ENCODE data around the gene FLACC1. TPM values are rescaled to one million over a fixed set of nuclear protein-coding genes. Genes with fewer than 3 reads are reported as not detected.

Gene FLACC1
- total RNA-seq, 1 experiment from 2014 or later: 0.26 TPM

DNA sequence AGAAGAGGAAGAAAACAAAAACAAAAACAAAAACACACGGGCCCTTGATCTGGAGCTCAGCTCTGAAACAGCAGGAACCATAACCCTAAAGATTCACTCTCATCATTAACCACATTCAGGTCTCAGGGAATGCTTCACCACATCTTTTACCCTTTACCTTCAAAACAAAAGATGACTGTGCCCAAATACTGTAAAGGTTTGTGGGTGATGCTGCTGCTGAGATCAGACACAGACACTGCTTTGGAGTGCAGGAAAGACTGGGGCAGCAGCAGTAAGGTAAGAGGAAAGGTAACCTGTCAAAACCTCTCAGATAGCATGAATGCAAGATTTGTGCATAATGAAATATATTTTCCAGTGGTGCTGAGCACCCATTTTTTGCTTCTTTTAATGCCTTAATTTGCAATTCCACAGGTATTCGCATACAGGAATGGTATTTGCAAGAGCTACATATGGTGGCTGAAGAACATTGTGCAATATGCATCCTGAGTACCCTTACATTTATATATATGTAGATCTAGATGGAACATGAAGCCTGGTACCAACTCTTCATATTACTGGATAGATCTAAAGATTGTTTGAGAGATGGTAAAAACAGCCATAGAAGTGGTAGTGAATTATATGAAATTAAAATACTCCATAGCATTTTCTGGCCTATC lies 4.1 kb upstream of the FLACC1 start:
- DNase-seq: no peak
- TF ChIP-seq, protein P1, sequence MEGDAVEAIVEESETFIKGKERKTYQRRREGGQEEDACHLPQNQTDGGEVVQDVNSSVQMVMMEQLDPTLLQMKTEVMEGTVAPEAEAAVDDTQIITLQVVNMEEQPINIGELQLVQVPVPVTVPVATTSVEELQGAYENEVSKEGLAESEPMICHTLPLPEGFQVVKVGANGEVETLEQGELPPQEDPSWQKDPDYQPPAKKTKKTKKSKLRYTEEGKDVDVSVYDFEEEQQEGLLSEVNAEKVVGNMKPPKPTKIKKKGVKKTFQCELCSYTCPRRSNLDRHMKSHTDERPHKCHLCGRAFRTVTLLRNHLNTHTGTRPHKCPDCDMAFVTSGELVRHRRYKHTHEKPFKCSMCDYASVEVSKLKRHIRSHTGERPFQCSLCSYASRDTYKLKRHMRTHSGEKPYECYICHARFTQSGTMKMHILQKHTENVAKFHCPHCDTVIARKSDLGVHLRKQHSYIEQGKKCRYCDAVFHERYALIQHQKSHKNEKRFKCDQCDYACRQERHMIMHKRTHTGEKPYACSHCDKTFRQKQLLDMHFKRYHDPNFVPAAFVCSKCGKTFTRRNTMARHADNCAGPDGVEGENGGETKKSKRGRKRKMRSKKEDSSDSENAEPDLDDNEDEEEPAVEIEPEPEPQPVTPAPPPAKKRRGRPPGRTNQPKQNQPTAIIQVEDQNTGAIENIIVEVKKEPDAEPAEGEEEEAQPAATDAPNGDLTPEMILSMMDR (conservative IDR thresholded peaks at IDR 0.05; ENCODE audit: low read depth, low read length): no peak
- TF ChIP-seq EZH2phosphoT487 (IDR thresholded peaks at IDR 0.05; ENCODE audit: borderline replicate concordance, low read length): no peak
- TF ChIP-seq EZH2 (IDR thresholded peaks at IDR 0.05; ENCODE audit: low read length, unreplicated experiment): no peak
- no TSS peak for BruUV-seq (replicated peaks)
- Histone ChIP-seq H3K27ac (ENCODE audit: low read length) (no peak overlapping the region), H3K27me3 (ENCODE audit: low read length) (no peaks in the 10 kb centered on the region), H3F3A (ENCODE audit: low read length, unreplicated experiment) (peaks cover 7% of the 10 kb centered on the region), H2AFZ (ENCODE audit: low read length) (no peak overlapping the region), H3K79me2 (ENCODE audit: low read length) (no peaks in the 10 kb centered on the region), H3K4me3 (ENCODE audit: low read length) (no peak overlapping the region), H4K20me1 (ENCODE audit: low read length) (no peaks in the 10 kb centered on the region), H3K9me2 (replicated peaks; ENCODE audit: low read length) (no peaks in the 10 kb centered on the region), H3K9me3 (ENCODE audit: low read length) (no peaks in the 10 kb centered on the region), H3K4me2 (ENCODE audit: low read length) (no peak overlapping the region), H3K36me3 (ENCODE audit: low read depth, low read length) (no peaks in the 10 kb centered on the region), H3K9ac (ENCODE audit: low read length) (no peak overlapping the region), H3K4me1 (ENCODE audit: insufficient read depth, low read length) (peaks cover 13% of the 10 kb centered on the region)
- ATAC-seq: no peak
- intact Hi-C loops (cut with micrococcal nuclease): loop anchor here (5.0 kb wide), 1 partner anchor 179 kb away; the partner anchor contains the start of gene CASP10
- CTCF ChIA-PET: no interaction called here
- POLR2A ChIA-PET (ENCODE audit: unreplicated experiment): no interaction called here

DNA sequence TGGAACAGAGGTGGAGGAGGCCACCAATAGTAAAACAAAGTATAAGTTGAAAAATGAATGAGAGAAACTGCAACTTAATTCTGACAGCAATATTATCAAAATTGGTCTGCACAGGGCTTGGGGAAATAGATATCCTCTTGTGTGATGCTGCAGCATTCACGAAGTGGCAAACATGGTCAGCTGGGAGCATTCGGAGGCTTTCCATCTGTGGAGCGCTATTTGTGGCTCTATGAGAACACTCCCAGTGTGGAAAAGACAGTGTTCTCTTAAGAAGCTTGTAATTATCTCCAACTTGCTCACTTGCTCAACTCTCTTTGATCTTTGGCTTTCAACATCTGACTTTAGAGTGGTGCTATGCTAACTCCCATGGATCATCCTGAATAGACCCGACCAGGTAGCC lies 3.1 kb upstream of the FLACC1 start:
- Histone ChIP-seq H3K4me2 (ENCODE audit: low read length) (no peak overlapping the region), H3K4me3 (ENCODE audit: low read length) (no peak overlapping the region), H3K27ac (ENCODE audit: low read length) (no peak overlapping the region), H3K9ac (ENCODE audit: low read length) (no peak overlapping the region), H4K20me1 (ENCODE audit: low read length) (no peaks in the 10 kb centered on the region), H3K36me3 (ENCODE audit: low read depth, low read length) (no peaks in the 10 kb centered on the region), H2AFZ (ENCODE audit: low read length) (no peak overlapping the region), H3K9me3 (ENCODE audit: low read length) (no peaks in the 10 kb centered on the region), H3K27me3 (ENCODE audit: low read length) (no peaks in the 10 kb centered on the region), H3K79me2 (ENCODE audit: low read length) (no peaks in the 10 kb centered on the region), H3K4me1 (ENCODE audit: insufficient read depth, low read length) (peaks cover 13% of the 10 kb centered on the region), H3K9me2 (replicated peaks; ENCODE audit: low read length) (no peaks in the 10 kb centered on the region), H3F3A (ENCODE audit: low read length, unreplicated experiment) (peaks cover 7% of the 10 kb centered on the region)
- no peak for DNase-seq
- ChIA-PET CTCF (no interaction called here), POLR2A (ENCODE audit: unreplicated experiment) (no interaction called here)
- no peak for ATAC-seq
- TF ChIP-seq EZH2 (IDR thresholded peaks at IDR 0.05; ENCODE audit: low read length, unreplicated experiment) (no peak), EZH2phosphoT487 (IDR thresholded peaks at IDR 0.05; ENCODE audit: borderline replicate concordance, low read length) (no peak)
- TF ChIP-seq, protein P1 (conservative IDR thresholded peaks at IDR 0.05; ENCODE audit: low read depth, low read length): no peak
- intact Hi-C loops (cut with micrococcal nuclease): loop anchor here (5.0 kb wide), 1 partner anchor 178 kb away; the partner anchor contains the start of gene CASP10
- no TSS peak for BruUV-seq (replicated peaks)

DNA sequence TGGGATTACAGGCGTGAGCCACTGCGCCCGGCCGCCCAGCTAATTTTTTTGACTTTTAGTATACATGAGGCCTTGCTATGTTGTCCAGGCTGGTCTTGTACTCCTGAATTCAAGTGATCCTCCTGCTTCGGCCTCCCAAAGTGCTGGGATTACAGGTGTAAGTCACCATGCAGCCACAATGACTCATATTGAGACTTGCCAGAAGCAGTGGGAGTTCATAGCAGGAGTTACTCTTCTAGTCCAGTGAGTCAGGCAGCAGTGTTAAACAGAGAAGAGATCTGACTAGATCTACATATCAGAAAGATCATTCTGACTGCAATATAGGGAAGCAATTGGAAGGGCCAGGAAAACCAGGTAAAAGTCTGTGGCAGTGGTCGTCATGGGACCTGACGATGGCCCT lies 1.5 kb upstream of the FLACC1 start:
- CTCF ChIA-PET: no interaction called here
- H3K27ac ChIP-seq (ENCODE audit: low read length): peak overlapping the region; percentile 55
- ATAC-seq: peak; percentile 94

More for the DNA sequence above, 1.5 kb upstream of the FLACC1 start:
- H3K9me3 ChIP-seq (ENCODE audit: low read length): no peaks in the 10 kb centered on the region
- peaks cover 7% of the 10 kb centered on the region for H3F3A ChIP-seq (ENCODE audit: low read length, unreplicated experiment)
- no peaks in the 10 kb centered on the region for H3K9me2 ChIP-seq (replicated peaks; ENCODE audit: low read length)
- POLR2A ChIA-PET (ENCODE audit: unreplicated experiment): no interaction called here
- no peak for TF ChIP-seq EZH2 (IDR thresholded peaks at IDR 0.05; ENCODE audit: low read length, unreplicated experiment)
- peak; percentile 97 for DNase-seq
- no peaks in the 10 kb centered on the region for H4K20me1 ChIP-seq (ENCODE audit: low read length)
- H3K27me3 ChIP-seq (ENCODE audit: low read length): no peaks in the 10 kb centered on the region
- H2AFZ ChIP-seq (ENCODE audit: low read length): no peak overlapping the region
- H3K4me1 ChIP-seq (ENCODE audit: insufficient read depth, low read length): peaks cover 13% of the 10 kb centered on the region
- H3K36me3 ChIP-seq (ENCODE audit: low read depth, low read length): no peaks in the 10 kb centered on the region
- no peaks in the 10 kb centered on the region for H3K79me2 ChIP-seq (ENCODE audit: low read length)
- H3K4me2 ChIP-seq (ENCODE audit: low read length): peak overlapping the region; percentile 62
- intact Hi-C loops (cut with micrococcal nuclease): loop anchor here (1.0 to 5.0 kb wide), 2 partner anchors 61 to 122 kb away; no protein-coding TSS in a partner anchor
- H3K4me3 ChIP-seq (ENCODE audit: low read length): no peak overlapping the region
- BruUV-seq (replicated peaks): no TSS peak
- no peak overlapping the region for H3K9ac ChIP-seq (ENCODE audit: low read length)
